ELR (cell line): ENCODE results near the gene EFNB2.
A peak's percentile ranks its signal among the peaks of the same experiment; 100 is the strongest.

Experiments used
- DNase-seq: peaks from one replicate; pipeline ENCODE4 v3.0.0-alpha.2; 2015; ENCODE audit warnings: low read depth

The EFNB2 gene

GRCh38 chr13:106449096-106449495 lies 86.4 kb downstream of the EFNB2 start:
- DNase-seq = no peak

- peak; percentile 39 for DNase-seq
Measured at GRCh38 chr13:106445996-106446395, 89.5 kb downstream of the EFNB2 start.

GRCh38 chr13:106443607-106444322 lies 91.7 kb downstream of the EFNB2 start:
- no peak for DNase-seq

GRCh38 chr13:106440866-106441265 lies 94.6 kb downstream of the EFNB2 start:
- DNase-seq = no peak
